Germinal center (tissue), 1 donor: Measurements from ENCODE around the gene RHOB.

Experiments used
- DNase-seq: peaks from one replicate; pipeline ENCODE4 v3.0.0; 2012; ENCODE audit warnings: mixed read lengths, low spot score

RHOB gene

GRCh38 chr2:20438334-20439192 lies 8.3 kb upstream of the RHOB start:
- no peak for DNase-seq

GRCh38 chr2:20439193-20439475 lies 7.7 kb upstream of the RHOB start:
- no peak for DNase-seq

GRCh38 chr2:20439503-20439902 lies 7.4 kb upstream of the RHOB start:
- no peak for DNase-seq

GRCh38 chr2:20440001-20440560 lies 6.8 kb upstream of the RHOB start:
- DNase-seq, result no peak

- peak; percentile 32 for DNase-seq
Observed at GRCh38 chr2:20443276-20443920, 3.5 kb upstream of the RHOB start.

GRCh38 chr2:20444101-20444992 lies 2.5 kb upstream of the RHOB start:
- DNase-seq, result no peak

GRCh38 chr2:20444993-20445910 lies 1.6 kb upstream of the RHOB start:
- DNase-seq, result no peak

- no peak for DNase-seq
Observed at GRCh38 chr2:20446255-20446916, 488 bp upstream of the RHOB start.

- peak; percentile 38 for DNase-seq
Observed at GRCh38 chr2:20447437-20448245, 767 bp downstream of the RHOB start.

GRCh38 chr2:20448246-20448976 lies 1.5 kb downstream of the RHOB start:
- DNase-seq, result no peak

GRCh38 chr2:20448977-20449306 lies 2.1 kb downstream of the RHOB start:
- no peak for DNase-seq

GRCh38 chr2:20449501-20450200 lies 2.8 kb downstream of the RHOB start:
- DNase-seq, result no peak

GRCh38 chr2:20450201-20450999 lies 3.5 kb downstream of the RHOB start:
- no peak for DNase-seq

GRCh38 chr2:20451000-20451290 lies 4.1 kb downstream of the RHOB start:
- DNase-seq, result no peak

GRCh38 chr2:20451341-20451740 lies 4.5 kb downstream of the RHOB start:
- no peak for DNase-seq

GRCh38 chr2:20451761-20452499 lies 5.1 kb downstream of the RHOB start:
- DNase-seq, result no peak

GRCh38 chr2:20452551-20452950 lies 5.7 kb downstream of the RHOB start:
- DNase-seq, result no peak
